ENCODE data around the gene VAC14.

The VAC14 gene

DNA sequence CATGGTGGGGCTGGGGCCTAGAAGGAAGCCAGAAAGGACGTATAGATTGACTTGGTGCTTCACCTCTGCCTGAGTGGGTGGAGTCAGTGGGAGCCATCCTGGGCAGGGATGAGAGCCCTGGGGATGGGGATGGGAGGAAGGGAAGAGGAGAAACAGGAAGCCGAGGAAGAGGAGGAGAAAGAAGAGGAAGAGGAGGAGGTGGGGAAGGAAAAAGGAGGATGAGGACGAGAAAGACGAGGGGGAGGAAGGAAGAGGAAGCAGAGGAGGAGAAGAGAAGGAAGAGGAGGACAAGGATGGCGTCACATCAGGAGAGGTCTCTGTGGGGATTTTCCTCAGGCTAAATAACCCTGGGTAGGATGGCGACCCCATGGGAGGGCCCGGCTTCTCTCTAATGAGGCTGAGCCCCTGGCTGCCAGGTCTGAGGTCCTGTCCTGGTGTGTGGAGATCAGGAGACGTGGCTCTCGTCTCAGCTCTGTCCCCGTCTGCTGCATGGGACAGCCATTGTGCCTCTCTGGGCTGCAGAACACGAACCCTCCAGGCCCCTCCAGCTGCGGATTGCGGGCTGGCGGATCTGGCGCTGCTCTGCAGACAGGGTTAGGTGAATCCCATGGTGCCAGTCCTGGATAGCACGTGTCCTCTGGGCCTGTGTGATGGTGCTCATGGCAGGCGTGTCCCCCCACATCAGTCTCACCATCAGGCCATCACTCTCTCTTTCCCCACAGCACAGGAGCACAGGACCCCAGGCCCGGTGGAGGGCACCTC, 79.6 kb downstream of the VAC14 start:
- no peak for DNase-seq

DNA sequence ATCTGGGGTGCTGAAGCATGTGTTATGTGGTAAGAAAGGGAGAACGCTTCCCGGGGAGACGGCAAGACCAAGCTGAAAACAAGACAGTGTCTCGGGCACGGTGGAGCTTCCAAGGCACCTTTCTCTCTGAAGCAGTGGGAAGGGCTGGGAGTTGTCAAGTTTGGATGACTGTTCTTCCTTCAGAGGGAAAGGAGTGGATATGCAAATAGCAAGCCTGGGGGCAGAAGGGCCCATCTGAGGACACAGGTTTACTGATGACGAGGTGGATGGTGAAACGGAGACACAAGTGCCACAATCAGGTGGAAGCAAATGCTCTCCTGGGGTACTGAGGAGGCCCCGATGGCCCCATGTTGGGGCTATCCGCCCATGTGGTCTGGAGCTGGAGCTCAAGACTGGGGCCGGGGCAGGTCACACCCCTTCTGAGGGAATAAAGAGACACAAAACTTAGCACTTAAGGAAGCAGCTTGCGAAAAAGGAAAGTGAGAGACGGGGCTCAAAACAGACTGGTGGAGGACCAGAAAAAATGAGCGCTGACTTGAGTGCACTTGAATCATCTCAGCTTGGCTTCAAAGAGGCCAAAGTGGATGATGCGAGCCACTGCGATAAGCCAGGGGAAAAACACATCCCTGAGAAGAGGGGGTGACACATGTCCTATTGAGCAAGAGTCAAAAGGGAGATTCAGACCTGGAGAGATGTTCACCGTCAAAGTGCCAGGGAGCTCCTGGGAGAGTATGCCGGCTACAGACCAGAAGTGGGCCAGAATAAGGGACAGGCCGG, 80.3 kb downstream of the VAC14 start:
- no peak for DNase-seq

DNA sequence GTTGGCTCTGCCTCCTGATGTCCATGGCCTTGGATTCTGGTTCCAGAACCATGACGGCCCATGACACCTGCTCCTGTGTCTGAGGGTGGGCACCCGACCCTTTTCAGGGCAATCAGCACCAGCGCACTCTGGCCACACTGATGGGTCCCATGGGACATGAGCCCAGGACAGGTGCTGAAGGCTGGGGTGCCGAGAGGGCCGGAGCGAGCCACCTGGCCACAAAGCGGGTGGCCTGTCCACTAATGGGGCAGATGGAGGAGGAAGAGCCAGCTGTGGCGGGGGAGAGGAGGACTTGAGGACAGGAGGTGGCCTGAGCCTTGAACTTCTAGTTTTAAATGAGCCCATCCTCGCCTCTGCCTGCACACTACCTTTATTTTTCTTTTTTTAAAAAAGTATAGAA, 83.9 kb downstream of the VAC14 start:
- no peak for DNase-seq

DNA sequence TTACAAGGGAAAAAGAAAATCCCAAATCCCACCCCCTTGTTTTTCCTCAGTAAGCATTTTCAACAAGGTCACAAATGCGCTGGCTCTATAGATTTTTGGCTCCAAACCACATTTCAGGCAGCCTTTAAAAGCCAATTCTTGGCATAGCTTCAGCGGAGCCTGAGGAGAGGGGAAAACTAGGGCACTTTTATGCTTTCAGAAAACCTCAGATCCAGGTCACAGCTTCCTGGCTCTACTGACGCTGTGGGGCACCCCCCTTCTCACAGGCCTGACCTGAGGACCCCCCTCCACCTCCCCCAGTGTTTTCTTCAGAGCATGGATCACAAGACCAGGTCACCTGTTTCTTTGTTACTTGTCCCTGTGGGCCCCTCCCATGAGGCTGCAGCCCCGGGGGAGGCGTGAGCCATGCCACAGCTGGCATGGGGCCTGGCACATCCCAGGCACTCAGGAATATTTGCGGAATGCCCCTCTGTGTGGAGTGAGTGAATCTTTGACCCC, 85.0 kb downstream of the VAC14 start:
- DNase-seq, result no peak

DNA sequence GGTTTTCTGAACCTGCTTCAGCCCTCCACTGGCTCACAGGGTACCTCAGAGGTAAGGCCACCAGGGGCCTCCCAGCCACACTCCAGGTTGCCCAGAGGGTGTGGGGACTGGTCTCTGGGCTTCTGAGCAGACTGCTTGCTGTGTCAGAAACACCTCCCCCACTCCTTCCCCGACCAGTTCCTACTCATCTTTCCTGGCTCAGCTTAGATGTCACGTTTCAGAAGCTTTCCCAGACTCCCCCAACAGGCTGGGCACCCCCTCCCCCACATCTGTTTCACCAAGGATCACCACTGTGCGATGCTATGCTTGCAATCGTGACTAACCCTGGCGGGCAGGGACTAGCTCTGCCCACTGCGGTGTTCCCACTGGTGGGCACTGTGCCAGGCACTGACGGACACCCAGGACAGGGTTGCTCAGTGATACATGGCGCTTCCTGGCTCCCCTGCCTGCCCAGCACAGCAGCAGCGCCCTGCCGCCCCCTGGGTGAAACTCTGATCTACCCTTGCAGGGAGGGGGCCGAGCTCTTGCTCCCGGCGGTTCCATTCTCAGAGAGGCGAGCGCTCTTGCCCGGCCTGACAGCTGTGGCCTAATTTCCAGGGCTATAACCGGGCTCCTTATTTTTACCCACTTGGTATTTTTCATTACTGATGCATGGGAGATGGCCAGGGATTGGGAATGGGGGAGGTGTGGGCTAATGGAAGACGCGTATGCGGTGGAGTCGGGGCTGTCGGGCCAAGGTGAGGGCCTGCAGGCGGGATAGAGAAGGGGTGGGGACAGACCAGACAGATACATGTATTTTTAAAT, 85.7 kb downstream of the VAC14 start:
- DNase-seq, result no peak

DNA sequence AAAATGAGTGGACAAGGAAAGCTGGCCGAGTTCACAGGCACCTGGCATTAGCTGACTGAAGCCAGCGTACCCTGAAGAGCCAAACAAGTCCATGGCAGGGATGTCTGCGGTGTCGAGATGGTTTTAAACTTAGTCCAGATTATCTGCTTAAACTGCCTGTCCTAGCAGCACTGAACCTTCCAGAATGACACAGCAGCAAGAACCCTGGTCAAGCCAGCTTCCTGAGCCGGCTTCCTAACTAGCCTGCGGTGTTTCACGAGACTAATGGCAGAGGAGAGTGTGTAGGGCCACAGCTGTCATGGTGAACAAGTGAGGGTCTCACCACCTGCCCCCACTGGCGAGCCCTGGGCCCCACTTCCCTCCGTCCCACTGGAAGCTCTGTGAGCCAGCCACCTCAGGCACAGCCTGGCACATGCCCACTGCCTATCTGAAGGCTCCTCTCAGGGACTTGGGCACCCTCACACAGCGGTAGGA, 86.3 kb downstream of the VAC14 start:
- no peak for DNase-seq

DNA sequence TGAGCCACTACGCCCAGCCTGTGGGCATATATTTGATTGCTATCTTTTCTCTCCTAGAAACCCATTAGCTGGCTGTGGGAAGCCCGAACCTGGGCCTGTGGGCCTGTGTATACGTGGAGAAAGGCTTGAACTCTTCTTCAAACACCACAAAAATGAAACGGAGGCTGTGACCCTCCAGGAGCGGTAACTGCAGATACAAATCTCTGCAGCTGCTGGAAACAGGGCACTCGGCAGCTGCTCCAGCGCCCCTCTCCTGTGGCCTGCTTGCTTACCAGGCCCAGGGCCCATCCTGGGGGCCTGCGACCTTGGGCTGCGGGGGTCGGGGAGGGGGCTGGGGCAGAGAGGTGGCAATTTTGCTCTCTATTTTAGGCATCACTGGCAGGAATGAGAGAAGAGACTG, 87.1 kb downstream of the VAC14 start:
- DNase-seq, result no peak

DNA sequence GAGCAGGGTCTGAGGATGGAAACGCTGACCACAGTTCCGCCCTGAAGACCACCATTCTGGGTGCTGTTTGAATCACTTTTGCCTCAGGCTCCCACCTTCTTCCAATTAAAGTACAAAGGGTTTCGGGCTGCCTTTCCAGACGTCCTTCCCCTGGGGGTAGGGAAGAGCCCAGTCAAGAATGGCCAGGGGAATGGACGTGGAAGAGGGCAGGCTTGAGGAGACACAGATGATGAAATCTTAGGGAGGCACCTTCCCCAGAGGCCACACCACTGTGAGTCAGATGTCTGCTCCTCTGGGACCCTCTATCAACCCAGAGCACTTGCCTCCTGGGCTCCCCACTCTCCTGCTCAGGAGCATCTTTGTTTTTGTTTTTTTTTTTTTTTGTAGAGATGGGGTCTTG, 87.6 kb downstream of the VAC14 start:
- DNase-seq, result no peak

DNA sequence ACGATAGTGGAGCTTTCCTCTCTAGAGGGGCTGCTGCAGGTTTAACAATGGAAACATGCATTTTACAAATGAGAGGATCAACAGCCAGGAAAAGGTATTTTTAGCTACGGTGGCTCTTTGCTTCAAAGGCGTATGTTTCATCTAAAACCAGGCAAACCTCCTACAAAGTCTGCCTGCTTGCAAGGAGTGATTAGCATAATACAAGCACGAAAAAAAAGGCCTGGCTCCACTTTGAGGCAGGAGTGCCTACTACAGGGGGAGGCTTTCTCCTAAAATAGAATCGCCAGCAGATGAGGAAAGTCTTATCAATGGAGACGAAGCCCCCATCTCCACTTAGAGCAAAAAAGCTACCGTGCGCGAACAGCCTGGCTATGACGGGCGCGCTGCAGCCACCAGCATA, 88.0 kb downstream of the VAC14 start:
- DNase-seq, result no peak

DNA sequence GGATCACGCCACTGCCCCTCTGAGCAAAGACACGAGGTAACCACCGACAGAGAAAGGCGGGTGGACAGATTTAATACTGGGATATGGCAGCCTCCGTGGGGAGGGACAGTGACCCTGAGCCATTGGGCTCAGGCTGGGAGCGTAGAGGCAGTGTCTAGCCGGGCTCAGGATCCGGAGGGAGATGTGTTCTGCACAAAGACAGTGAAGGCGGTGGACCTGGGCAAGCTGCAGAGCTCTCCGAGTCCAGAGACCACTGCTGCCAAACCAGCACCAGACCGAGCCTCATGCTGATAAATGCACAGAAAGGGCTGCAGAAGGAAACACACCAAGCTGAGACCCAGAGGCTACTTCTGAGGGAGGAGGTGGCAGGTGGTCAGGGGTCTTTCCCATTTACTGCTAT, 88.6 kb downstream of the VAC14 start:
- DNase-seq, result no peak

DNA sequence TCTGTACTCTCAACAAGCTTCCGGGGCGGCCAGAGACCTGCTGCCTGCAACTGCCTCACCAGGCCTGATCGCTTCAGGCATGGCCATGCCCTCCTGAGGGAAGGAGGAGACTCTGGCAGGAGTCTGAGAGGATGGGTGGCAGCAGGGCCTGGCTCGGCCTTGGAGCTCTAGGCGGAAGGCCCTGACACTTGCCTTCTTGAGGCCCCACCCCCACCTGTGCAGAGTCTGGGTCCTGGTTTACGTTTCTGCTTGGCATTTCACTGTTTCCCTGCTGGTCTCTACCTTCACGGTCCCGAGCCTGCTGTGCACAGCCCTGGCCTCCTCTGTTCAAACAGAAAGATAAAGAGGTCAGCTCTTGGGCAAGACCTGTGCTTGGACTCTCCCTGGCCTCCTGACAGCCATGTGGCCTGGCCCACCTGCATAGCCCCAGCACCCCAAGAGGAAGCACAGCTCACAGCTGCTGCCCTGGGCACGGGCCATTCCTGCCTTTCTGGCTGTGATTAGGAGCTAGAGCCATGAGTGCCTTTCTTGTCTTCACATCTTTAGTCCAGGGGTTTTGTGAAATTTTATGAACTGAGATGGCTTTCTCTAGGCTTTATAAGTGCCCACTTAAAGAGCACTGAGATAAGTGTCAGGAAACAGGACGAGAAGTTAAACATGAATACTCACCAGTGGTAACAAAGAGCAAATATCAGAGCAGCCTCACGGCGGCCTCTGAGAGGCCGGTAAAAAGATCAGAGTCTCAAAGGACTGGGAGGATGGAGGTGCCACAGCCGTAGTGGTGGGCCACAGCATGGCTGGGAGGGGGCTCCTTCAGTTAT, 89.5 kb downstream of the VAC14 start:
- DNase-seq, result no peak

DNA sequence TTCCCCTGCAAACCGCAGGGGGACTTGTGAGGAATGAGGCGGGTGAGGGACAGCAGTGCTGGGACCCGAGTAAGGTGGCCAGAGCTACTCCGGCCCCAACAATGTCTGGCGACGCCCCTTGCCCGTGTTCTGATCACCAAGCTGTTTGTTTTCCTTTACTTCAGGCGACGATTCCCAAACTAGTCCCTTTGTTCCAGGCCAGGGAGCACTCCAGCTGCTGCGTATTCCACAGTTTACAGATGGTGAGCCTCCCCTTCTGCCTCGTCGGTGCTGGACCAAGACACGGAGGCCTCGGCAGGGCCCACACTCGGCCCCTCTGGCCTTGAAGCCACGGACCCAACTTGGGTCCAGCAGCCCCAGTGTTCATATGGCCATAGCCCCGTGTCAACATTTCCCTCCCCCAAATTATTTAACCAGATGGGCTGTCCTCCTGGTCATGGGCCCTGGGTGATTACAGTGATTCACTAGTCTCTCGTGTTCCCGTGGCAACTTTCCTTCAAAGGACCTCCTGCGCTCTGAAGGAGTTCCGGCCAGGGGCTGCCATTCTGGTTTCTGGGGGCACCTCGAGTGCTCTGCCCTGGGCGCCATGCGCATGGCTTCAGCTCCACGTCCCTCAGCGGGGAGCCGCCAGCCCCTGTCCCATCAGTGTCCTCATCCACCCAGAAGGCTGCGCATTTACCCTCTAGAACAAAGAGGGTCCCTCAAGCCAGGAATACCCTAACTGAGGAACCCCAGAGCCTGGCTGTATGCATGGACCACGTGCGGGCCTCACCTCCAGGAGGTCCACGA, 90.3 kb downstream of the VAC14 start:
- no peak for DNase-seq

DNA sequence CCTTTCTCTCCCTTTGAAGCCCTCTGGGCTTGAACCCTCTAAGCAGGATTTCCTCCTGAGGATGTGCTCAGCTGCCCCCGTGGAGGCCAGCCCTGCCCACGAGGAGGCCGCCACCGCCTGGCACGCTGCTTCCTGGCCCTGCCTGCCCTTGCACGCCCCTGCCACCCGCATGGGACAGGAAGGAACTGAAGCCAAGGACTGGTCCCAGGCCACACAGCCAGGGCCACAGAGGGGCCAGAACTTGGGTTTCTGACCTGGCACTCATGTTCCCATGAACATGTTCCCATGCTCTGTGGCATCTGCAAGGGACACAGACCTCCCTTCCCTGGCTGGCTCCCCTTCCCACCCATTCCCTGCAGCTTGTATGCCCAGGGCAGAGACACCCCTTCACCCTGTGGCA, 91.0 kb downstream of the VAC14 start:
- DNase-seq, result no peak

DNA sequence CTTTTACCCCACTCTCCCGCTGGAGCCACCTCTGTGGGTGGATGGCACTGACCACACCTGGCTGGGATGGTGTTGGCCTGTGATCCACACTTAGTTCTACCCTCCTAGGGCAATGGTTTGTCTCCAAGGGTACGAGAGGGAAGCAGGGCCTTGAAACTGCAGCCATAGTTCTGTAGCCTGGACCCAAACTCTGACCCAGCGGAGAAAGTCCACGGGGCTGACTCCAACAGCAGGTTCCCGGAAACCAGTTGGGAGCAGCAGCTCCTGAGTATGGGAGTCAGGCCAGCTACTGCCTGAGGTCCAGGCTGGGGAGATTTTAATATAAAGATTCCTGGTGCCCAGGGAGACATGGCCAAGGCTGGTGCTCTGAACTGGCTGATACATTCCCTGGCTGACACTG, 91.5 kb downstream of the VAC14 start:
- no peak for DNase-seq

DNA sequence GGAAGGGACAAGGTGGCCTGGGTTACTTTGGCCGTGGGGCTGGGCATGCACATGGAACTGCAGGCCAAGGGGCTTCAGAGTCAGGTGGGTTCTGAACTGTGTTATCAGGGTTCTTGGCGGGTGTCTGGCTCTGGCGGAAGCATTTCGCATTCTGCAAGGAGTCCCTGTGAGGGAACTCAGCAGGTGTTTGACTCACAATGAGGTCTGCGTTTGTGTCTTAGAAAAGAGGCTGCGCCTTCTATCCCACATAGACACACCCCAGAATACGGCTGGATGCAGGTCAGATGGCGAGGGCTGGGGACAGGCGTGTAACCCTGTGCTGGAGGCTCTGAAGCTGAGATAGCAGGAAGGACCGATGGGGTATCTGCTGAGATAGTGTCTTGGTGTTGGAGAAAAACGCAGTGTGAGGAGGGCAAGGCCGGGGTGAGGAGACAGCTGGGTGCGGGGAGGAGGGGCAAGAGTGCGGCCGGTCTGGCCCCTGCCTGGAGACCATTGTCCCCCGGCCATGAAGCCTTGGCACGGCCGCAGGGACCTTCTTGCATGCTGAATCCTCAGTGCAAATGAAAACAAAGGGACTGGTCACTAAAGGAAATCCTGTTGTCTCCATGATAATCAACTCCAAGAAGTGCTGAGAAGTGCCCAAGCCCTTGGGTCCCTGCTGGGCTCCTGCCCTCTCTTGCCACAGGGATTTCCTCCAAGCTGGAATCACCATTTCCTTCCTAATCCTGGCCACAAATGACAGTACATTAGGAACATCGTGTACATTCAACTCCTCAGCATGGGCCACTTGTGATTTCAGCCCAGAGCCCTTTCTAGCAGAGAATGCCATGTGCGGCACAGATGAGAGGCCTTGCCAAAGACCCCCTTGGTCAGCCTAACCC, 92.4 kb downstream of the VAC14 start:
- DNase-seq, result no peak

DNA sequence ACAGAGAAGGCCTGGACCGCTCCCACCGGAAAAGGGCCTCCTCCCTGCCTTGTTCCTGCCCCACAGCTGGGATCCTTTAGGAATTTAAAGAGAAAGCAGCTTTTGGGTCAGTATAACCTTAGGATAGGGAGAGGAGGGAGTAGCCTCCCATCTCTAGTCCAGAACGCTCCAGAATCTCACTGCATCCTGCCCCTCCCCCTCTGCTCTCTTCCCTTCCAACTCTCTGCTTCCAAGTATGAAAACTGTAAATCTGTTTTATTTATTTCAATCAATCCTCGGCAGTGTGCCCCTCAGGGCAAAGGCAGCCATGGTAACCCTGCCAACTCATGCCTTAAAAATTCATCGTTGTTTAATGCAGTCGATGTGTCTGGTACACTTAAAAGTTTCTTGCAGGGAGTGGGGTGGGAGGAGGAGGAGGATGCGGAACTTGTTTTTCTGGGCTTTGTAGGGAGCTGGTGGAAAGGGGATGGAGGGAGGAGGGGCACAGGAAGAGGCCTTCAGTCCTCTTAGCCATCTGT, 94.0 kb downstream of the VAC14 start:
- no peak for DNase-seq

DNA sequence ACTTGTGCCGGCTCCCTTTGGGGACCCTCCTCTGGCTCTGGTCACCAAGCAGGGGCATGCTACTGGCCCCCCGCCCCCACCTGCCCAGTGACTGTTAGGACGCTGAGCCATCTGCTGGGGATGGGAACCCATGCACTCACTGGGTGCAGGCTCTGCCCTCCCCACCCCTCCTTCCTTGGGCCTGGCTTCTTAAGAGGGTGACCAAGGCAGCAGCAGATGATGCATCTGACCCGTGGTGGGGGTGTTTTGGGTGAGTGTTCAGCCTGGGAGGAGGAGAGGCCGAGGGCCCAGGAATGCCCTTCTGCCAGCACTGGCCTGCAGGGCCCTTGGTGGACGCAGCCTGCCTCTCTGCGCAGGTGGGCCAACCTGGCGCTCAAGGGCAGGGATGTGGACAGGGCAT, 95.9 kb downstream of the VAC14 start:
- DNase-seq, result no peak

DNA sequence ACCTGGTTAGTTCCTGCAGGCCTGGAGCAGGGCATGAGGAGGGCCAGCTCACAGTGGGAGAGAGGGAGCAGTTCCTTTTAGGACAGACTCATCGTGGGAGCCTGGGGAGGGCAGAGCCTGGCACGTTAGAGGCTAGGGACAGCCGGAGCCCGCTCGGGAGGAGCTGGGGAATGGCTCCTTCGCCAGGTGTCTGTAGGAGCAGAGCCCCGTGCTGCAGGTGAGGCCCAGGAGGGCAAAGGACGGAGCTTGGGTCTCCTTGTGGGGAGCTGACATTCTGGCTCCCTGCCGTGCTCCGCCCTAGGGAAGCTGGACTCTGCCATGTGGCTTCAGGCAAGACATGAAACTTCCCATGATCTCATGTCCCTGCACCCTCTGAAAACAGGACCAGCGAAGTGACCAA, 96.4 kb downstream of the VAC14 start:
- no peak for DNase-seq

DNA sequence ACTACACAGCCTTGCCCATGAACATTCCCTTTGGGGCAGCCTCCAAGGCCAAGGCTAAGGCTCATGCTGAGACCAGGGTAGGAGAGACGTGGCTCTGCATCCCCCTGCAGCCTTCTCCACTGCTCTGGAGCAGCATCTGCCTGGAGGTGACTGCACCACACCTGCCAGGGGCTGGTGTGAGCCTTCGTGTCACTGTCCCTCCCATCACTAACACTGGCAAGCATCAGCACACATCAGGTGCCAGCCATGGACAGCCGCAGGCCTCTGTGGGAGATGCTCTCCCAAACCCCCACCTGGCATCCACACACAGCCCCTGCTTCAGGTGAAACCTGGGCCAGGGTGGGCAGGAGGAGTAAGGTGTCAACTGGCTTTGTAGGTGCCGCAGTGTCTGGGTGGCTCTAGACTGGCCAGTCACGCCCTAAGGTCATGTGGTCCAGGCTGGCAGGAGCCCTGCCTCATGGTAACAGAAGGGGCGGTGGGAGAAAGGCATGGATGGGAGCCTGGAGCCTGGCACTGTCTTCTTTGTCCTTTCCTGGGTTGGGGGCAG, 97.0 kb downstream of the VAC14 start:
- no peak for DNase-seq
